Dermis microvascular lymphatic vessel endothelial cell (primary cell): ENCODE results near the gene S100A5. TPM values are rescaled to one million over a fixed set of nuclear protein-coding genes. Genes with fewer than 3 reads are reported as not detected.

ENCODE experiments used
- DNase-seq, 2 donors: peaks; one replicate each; pipeline versions ENCODE4 v3.0.0 to v3.0.0-alpha.2; 2010; ENCODE audit warnings: low read depth in 2 of 2
- total RNA-seq: library from RNA; depleted of rRNA; stranded (reverse); fragments of >200 nt; gene quantifications from 2 replicates; pipeline ENCODE4 v1.2.1, GENCODE V29; 2014

Gene S100A5
- total RNA-seq, 1 donor from 2014 or later, result not detected

GRCh38 chr1:153513023-153513422 lies 27.7 kb downstream of the S100A5 start:
- no peak for DNase-seq

- DNase-seq, result peak; percentile 65 to 87
Observed at GRCh38 chr1:153510984-153511410, 29.7 kb downstream of the S100A5 start.

- peak; percentile 9 to 62 for DNase-seq
Observed at GRCh38 chr1:153509729-153510354, 30.9 kb downstream of the S100A5 start.

- DNase-seq, result no peak
Observed at GRCh38 chr1:153509036-153509435, 31.7 kb downstream of the S100A5 start.

- no peak for DNase-seq
Observed at GRCh38 chr1:153507926-153508583, 32.7 kb downstream of the S100A5 start.

GRCh38 chr1:153506831-153507413 lies 33.8 kb downstream of the S100A5 start:
- DNase-seq, result no peak

- no peak for DNase-seq
Observed at GRCh38 chr1:153506386-153506785, 34.3 kb downstream of the S100A5 start.

GRCh38 chr1:153505576-153505975 lies 35.2 kb downstream of the S100A5 start:
- no peak for DNase-seq

- DNase-seq, result no peak
Observed at GRCh38 chr1:153503766-153504165, 37.0 kb downstream of the S100A5 start.

- DNase-seq, result no peak
Observed at GRCh38 chr1:153498746-153499145, 42.0 kb downstream of the S100A5 start.

GRCh38 chr1:153495536-153495935 lies 45.2 kb downstream of the S100A5 start:
- no peak for DNase-seq

- peak; percentile 28 to 66 for DNase-seq
Observed at GRCh38 chr1:153494976-153495535, 45.7 kb downstream of the S100A5 start.

GRCh38 chr1:153493343-153493960 lies 47.3 kb downstream of the S100A5 start:
- no peak for DNase-seq

- no peak for DNase-seq
Observed at GRCh38 chr1:153490272-153491051, 50.3 kb downstream of the S100A5 start.

GRCh38 chr1:153488731-153489130 lies 52.0 kb downstream of the S100A5 start:
- DNase-seq, result peak in 1 of 2 donors; percentile 7

- no peak for DNase-seq
Observed at GRCh38 chr1:153487707-153488106, 53.0 kb downstream of the S100A5 start.

Other genes starting within 250 kb of the S100A5 start
- not detected in 2 replicates for gene PGLYRP3, start 228.0 kb downstream of the S100A5 start, total RNA-seq
- gene PGLYRP4, start 192.1 kb downstream of the S100A5 start, total RNA-seq, result not detected in 2 replicates
- gene S100A9, start 183.1 kb downstream of the S100A5 start, total RNA-seq, result 0.25 and 0.90 TPM in 2 replicates
- gene S100A12, start 165.3 kb downstream of the S100A5 start, total RNA-seq, result not detected in 2 replicates
- not detected in 2 replicates for gene S100A8, start 149.9 kb downstream of the S100A5 start, total RNA-seq
- not detected in 2 replicates for gene S100A7A, start 124.4 kb downstream of the S100A5 start, total RNA-seq
- not detected in 2 replicates for gene S100A7, start 80.3 kb downstream of the S100A5 start, total RNA-seq
- 377 and 1,309 TPM in 2 replicates for gene S100A6, start 4.9 kb downstream of the S100A5 start, total RNA-seq
- gene S100A4, start 4.9 kb upstream of the S100A5 start, total RNA-seq, result 2.0 and 35.9 TPM in 2 replicates
- gene S100A3, start 8.3 kb upstream of the S100A5 start, total RNA-seq, result 0.38 and 2.3 TPM in 2 replicates
- 0.76 and 2.2 TPM in 2 replicates for gene S100A2, start 24.9 kb upstream of the S100A5 start, total RNA-seq
- 429 and 594 TPM in 2 replicates for gene S100A16, start 72.2 kb upstream of the S100A5 start, total RNA-seq
- 0.13 and 0.51 TPM in 2 replicates for gene S100A14, start 75.4 kb upstream of the S100A5 start, total RNA-seq
- 124 and 129 TPM in 2 replicates for gene S100A13, start 86.6 kb upstream of the S100A5 start, total RNA-seq
- gene S100A1, start 87.5 kb upstream of the S100A5 start, total RNA-seq, result not detected in 2 replicates
- 20.7 and 23.1 TPM in 2 replicates for gene CHTOP, start 93.1 kb upstream of the S100A5 start, total RNA-seq
- 54.6 and 55.5 TPM in 2 replicates for gene SNAPIN, start 117.8 kb upstream of the S100A5 start, total RNA-seq
- 206 and 207 TPM in 2 replicates for gene ILF2, start 130.1 kb upstream of the S100A5 start, total RNA-seq
- 9.4 and 50.6 TPM in 2 replicates for gene NPR1, start 137.8 kb upstream of the S100A5 start, total RNA-seq
- gene INTS3, start 187.1 kb upstream of the S100A5 start, total RNA-seq, result 16.4 and 20.7 TPM in 2 replicates
- 30.4 and 56.1 TPM in 2 replicates for gene SLC27A3, start 234.5 kb upstream of the S100A5 start, total RNA-seq